Measurements from ENCODE around the gene SMARCC1.

SMARCC1 gene

DNA sequence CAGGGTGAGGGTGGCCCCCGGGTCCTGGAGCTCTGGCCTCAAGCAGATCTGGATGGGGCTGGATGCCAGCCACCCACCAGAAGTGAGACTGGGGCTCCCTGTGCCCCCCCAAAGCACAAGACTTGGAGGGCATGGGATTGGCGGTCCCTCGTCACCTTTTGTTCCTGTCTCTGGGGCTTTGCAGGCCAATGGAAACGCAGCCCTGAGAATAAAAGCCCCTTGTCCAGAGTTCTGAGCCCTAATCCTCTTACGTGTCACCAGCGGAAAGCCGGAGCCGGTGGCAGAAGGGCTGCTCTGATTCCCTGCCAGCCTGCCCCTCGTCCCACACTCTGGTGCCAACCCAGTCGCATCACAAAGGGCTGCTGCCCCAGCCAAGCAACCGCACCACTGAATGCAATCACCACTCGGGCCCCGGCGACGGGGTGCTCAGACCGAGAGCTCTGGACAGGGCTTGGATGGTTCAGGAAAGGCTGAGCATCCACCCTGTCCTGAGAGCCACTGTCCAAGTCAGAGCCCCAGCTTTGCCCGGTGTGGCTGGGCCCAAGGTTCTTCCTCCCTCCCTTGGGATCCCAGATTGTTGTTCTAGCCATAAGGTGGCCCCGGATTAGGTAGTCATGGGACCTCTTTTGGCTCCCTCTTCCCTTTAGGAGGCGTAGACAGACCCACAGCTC, 245.3 kb downstream of the SMARCC1 start:
- TF ChIP-seq, protein P1, sequence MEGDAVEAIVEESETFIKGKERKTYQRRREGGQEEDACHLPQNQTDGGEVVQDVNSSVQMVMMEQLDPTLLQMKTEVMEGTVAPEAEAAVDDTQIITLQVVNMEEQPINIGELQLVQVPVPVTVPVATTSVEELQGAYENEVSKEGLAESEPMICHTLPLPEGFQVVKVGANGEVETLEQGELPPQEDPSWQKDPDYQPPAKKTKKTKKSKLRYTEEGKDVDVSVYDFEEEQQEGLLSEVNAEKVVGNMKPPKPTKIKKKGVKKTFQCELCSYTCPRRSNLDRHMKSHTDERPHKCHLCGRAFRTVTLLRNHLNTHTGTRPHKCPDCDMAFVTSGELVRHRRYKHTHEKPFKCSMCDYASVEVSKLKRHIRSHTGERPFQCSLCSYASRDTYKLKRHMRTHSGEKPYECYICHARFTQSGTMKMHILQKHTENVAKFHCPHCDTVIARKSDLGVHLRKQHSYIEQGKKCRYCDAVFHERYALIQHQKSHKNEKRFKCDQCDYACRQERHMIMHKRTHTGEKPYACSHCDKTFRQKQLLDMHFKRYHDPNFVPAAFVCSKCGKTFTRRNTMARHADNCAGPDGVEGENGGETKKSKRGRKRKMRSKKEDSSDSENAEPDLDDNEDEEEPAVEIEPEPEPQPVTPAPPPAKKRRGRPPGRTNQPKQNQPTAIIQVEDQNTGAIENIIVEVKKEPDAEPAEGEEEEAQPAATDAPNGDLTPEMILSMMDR (conservative IDR thresholded peaks at IDR 0.05): no peak
- no peak overlapping the region for H3K27ac ChIP-seq

All from VCaP (cell line).